Astrocyte (in vitro differentiated cells and primary cell): ENCODE measurements around the gene FAU. TPM values are rescaled to one million over a fixed set of nuclear protein-coding genes. Genes with fewer than 3 reads are reported as not detected.

Source experiments
- DNase-seq: peaks from one replicate; pipeline ENCODE4 v3.0.0-alpha.2; 2010; ENCODE audit warnings: low read depth
- FAIRE-seq: peaks from 2 replicates; lab custom pipeline; 2011; peaks lifted over from hg19 to GRCh38; lab: Jason Lieb, UNC
- H2AFZ ChIP-seq: 2 replicates; pipeline ENCODE4 v1.6.0; 2012; ENCODE audit warnings: low read depth, low read length, inconsistent platforms
- H3K27ac ChIP-seq: 2 replicates; pipeline ENCODE4 v1.5.1; 2011; ENCODE audit warnings: low read depth, low read length, inconsistent platforms
- H3K27me3 ChIP-seq: 2 replicates; pipeline ENCODE4 v1.6.0; 2011; ENCODE audit warnings: low read length, inconsistent platforms; ENCODE audit not compliant: insufficient read depth
- H3K36me3 ChIP-seq: 2 replicates; pipeline ENCODE4 v1.5.1; 2011; ENCODE audit warnings: low read length, inconsistent platforms; ENCODE audit not compliant: insufficient read depth
- H3K4me1 ChIP-seq: 2 replicates; pipeline ENCODE4 v1.5.1; 2011; ENCODE audit warnings: low read length, inconsistent platforms; ENCODE audit not compliant: insufficient read depth
- H3K4me2 ChIP-seq: 2 replicates; pipeline ENCODE4 v1.6.0; 2012; ENCODE audit warnings: low read length, inconsistent platforms
- H3K4me3 ChIP-seq: 2 replicates; pipeline ENCODE4 v1.5.1; 2011; ENCODE audit warnings: low read depth, mild to moderate bottlenecking, low read length, inconsistent platforms; ENCODE audit not compliant: insufficient read depth
- H3K79me2 ChIP-seq: 2 replicates; pipeline ENCODE4 v1.6.0; 2012; ENCODE audit warnings: mild to moderate bottlenecking, low read length, inconsistent platforms; ENCODE audit not compliant: insufficient read depth
- H3K9ac ChIP-seq: 2 replicates; pipeline ENCODE4 v1.6.0; 2012; ENCODE audit warnings: mild to moderate bottlenecking, low read length, inconsistent platforms
- H3K9me3 ChIP-seq: 2 replicates; pipeline ENCODE4 v1.5.1; 2012; ENCODE audit warnings: low read depth, mild to moderate bottlenecking, low read length, inconsistent platforms; ENCODE audit not compliant: insufficient read depth
- H4K20me1 ChIP-seq: 2 replicates; pipeline ENCODE4 v1.6.0; 2012; ENCODE audit warnings: low read length, inconsistent platforms; ENCODE audit not compliant: insufficient read depth
- H3K27ac Mint-ChIP-seq: one replicate; pipeline ENCODE4 v1.8.0; 2021; ENCODE audit warnings: mild to moderate bottlenecking, mixed read lengths; ENCODE audit not compliant: unreplicated experiment
- H3K27me3 Mint-ChIP-seq: one replicate; pipeline ENCODE4 v1.8.0; 2021; ENCODE audit warnings: low read depth, mixed read lengths; ENCODE audit not compliant: unreplicated experiment
- H3K36me3 Mint-ChIP-seq: one replicate; pipeline ENCODE4 v1.8.0; 2021; ENCODE audit warnings: low read depth, mixed read lengths; ENCODE audit not compliant: unreplicated experiment
- H3K4me1 Mint-ChIP-seq: one replicate; pipeline ENCODE4 v1.8.0; 2021; ENCODE audit warnings: low read depth, mixed read lengths; ENCODE audit not compliant: unreplicated experiment
- H3K4me3 Mint-ChIP-seq: one replicate; pipeline ENCODE4 v1.8.0; 2021; ENCODE audit warnings: mild to moderate bottlenecking, moderate library complexity, mixed read lengths; ENCODE audit not compliant: unreplicated experiment
- H3K9me3 Mint-ChIP-seq: one replicate; pipeline ENCODE4 v1.8.0; 2021; ENCODE audit warnings: mild to moderate bottlenecking, mixed read lengths; ENCODE audit not compliant: unreplicated experiment
- EZH2 ChIP-seq: IDR thresholded peaks from 2 replicates; pipeline ENCODE4 v1.6.1; 2012; ENCODE audit warnings: mild to moderate bottlenecking, low read length, inconsistent platforms; ENCODE audit not compliant: insufficient read depth
- total RNA-seq: library from RNA; stranded (reverse); gene quantifications from 2 replicates; pipeline ENCODE4 v1.2.1, GENCODE V29; 2021
- TF ChIP-seq, protein P1 (sequence below): IDR thresholded peaks from 2 replicates; pipeline ENCODE4 v1.5.1; 2011; ENCODE audit warnings: low read depth, mild to moderate bottlenecking, inconsistent platforms, low read length, moderate library complexity; ENCODE audit not compliant: insufficient read depth

Gene FAU
- total RNA-seq, 1 donor from 2014 or later: 694 TPM

DNA sequence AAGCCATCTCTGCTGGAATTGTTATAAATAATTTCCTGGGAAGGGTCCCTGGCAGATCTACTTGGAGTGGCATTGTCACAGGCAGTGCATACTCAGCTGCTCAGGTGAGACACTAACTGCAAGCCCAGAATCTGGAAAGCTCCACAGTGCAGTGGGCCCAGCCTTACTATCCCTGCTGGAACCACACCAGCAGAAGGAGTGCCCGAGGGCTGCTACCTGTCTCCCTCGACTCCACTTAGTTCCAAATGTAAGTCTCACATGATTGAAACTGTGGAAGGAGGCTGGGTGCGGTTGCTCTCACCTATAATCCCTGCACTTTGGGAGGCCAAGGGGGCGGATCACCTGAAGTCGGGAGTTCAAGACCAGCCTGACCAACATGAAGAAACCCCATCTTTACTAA is 26.7 kb upstream of the FAU start:
- no peak for TF ChIP-seq EZH2
- TF ChIP-seq, protein P1, sequence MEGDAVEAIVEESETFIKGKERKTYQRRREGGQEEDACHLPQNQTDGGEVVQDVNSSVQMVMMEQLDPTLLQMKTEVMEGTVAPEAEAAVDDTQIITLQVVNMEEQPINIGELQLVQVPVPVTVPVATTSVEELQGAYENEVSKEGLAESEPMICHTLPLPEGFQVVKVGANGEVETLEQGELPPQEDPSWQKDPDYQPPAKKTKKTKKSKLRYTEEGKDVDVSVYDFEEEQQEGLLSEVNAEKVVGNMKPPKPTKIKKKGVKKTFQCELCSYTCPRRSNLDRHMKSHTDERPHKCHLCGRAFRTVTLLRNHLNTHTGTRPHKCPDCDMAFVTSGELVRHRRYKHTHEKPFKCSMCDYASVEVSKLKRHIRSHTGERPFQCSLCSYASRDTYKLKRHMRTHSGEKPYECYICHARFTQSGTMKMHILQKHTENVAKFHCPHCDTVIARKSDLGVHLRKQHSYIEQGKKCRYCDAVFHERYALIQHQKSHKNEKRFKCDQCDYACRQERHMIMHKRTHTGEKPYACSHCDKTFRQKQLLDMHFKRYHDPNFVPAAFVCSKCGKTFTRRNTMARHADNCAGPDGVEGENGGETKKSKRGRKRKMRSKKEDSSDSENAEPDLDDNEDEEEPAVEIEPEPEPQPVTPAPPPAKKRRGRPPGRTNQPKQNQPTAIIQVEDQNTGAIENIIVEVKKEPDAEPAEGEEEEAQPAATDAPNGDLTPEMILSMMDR: no peak
- DNase-seq (no peak), FAIRE-seq (no peak)
- Histone ChIP-seq H3K4me2 (no peak overlapping the region), H3K79me2 (no peaks in the 10 kb centered on the region), H3K9me3 (no peaks in the 10 kb centered on the region), H3K27me3 (peaks cover 2% of the 10 kb centered on the region), H3K9ac (no peak overlapping the region), H3K4me1 (peaks cover 16% of the 10 kb centered on the region), H4K20me1 (no peaks in the 10 kb centered on the region), H2AFZ (no peak overlapping the region), H3K4me3 (no peak overlapping the region), H3K36me3 (no peaks in the 10 kb centered on the region), H3K27ac (no peak overlapping the region)
- Mint-ChIP-seq H3K36me3 (no peaks in the 10 kb centered on the region), H3K27me3 (peaks cover 13% of the 10 kb centered on the region), H3K4me3 (no peak overlapping the region), H3K27ac (no peak overlapping the region), H3K4me1 (peaks cover 14% of the 10 kb centered on the region), H3K9me3 (no peaks in the 10 kb centered on the region)

DNA sequence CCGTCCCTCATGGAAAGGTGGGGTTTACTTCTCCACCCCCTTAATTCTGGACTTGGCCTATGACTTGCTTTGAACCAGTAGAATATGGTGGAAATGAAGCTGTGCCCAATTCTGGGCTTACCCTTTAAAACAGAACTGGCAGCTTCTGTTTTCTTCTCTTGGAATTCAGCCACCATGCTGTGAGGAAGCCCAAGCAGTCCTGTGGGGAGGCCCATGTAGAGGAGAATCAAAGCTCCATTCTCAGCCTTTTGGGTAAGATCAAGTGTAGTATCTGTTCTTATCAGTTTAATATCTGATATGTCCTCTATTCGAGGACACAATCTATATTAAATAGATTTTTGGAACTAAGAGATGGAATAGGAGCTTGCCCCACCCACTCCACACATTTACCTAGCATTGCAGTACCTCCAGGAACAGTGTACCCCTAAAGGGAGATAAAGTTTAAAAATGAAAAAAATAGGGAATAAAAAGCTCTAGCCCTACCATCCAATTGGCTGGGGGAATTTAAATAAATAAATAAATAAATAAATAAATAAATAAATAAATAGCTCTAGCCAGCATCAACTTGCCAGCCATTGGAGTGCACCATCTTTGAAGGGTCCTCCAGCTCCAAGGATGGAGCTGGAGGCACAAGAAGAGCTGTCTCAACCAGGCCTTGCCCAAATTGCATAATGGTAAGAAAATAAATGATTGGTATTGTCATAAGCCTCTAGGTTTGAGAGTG is 25.6 kb upstream of the FAU start:
- no peak overlapping the region for H3K4me3 ChIP-seq
- H3K9me3 Mint-ChIP-seq: no peaks in the 10 kb centered on the region
- TF ChIP-seq EZH2: no peak
- TF ChIP-seq, protein P1: no peak

DNA sequence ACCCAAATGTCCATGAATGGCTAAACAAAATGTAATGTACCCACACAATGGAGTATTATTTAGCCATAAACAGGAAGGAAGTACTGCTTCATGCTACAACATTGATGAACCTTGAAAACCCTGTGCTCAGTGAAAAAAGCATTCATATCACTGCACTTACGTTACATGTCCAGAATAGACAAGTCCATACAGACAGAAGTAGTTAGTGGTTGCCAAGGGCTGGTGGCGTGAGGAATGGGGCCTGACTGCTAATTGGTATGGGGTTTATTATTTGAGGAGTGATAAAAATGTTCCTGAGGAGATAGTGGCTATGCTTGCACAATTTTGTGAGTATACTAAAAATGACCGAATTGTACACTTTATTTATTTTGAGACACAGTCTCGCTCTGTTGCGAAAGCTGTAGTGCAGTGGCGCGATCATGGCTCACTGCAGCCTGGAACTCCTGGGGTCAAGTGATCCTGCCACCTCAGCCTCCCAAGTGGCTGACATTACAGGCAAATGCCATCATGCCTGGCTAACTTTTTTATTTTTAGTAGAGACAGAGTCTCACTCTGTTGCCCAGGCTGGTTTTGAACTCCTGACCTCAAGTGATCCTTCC is 20.1 kb upstream of the FAU start:
- FAIRE-seq (no peak), DNase-seq (no peak)
- Mint-ChIP-seq H3K36me3 (no peaks in the 10 kb centered on the region), H3K27ac (no peak overlapping the region), H3K9me3 (no peaks in the 10 kb centered on the region), H3K4me3 (no peak overlapping the region), H3K4me1 (no peaks in the 10 kb centered on the region), H3K27me3 (peaks cover 26% of the 10 kb centered on the region)
- H3K4me2 ChIP-seq: no peak overlapping the region
- no peak overlapping the region for H3K27ac ChIP-seq
- no peak overlapping the region for H3K4me3 ChIP-seq
- H4K20me1 ChIP-seq: no peaks in the 10 kb centered on the region
- H2AFZ ChIP-seq: no peak overlapping the region
- H3K4me1 ChIP-seq: no peaks in the 10 kb centered on the region
- peaks cover 7% of the 10 kb centered on the region for H3K27me3 ChIP-seq
- no peaks in the 10 kb centered on the region for H3K36me3 ChIP-seq
- no peaks in the 10 kb centered on the region for H3K79me2 ChIP-seq
- no peak overlapping the region for H3K9ac ChIP-seq
- TF ChIP-seq, protein P1: no peak
- TF ChIP-seq EZH2: no peak
- no peaks in the 10 kb centered on the region for H3K9me3 ChIP-seq

More for the DNA sequence above, 25.6 kb upstream of the FAU start:
- Mint-ChIP-seq H3K27me3 (peaks cover 13% of the 10 kb centered on the region), H3K4me3 (no peak overlapping the region), H3K27ac (no peak overlapping the region), H3K36me3 (no peaks in the 10 kb centered on the region), H3K4me1 (peaks cover 14% of the 10 kb centered on the region)
- no peaks in the 10 kb centered on the region for H3K36me3 ChIP-seq
- H3K4me2 ChIP-seq: no peak overlapping the region
- no peaks in the 10 kb centered on the region for H3K79me2 ChIP-seq
- peaks cover 2% of the 10 kb centered on the region for H3K27me3 ChIP-seq
- H3K9ac ChIP-seq: no peak overlapping the region
- H3K9me3 ChIP-seq: no peaks in the 10 kb centered on the region
- H3K27ac ChIP-seq: no peak overlapping the region
- no peak overlapping the region for H2AFZ ChIP-seq
- DNase-seq: no peak
- no peak for FAIRE-seq
- H3K4me1 ChIP-seq: peaks cover 13% of the 10 kb centered on the region
- H4K20me1 ChIP-seq: no peaks in the 10 kb centered on the region
